ENCODE results near the gene GLIS2. TPM values are rescaled to one million over a fixed set of nuclear protein-coding genes. Genes with fewer than 3 reads are reported as not detected.
"Not testable (repeated sequence)": the region's sequence is repeated elsewhere in the genome, so short reads cannot be mapped to it uniquely, and the experiment has no call there.

Gene GLIS2
- total and polyA plus RNA-seq, 2 donors = 0.85 to 3.0 TPM

DNA sequence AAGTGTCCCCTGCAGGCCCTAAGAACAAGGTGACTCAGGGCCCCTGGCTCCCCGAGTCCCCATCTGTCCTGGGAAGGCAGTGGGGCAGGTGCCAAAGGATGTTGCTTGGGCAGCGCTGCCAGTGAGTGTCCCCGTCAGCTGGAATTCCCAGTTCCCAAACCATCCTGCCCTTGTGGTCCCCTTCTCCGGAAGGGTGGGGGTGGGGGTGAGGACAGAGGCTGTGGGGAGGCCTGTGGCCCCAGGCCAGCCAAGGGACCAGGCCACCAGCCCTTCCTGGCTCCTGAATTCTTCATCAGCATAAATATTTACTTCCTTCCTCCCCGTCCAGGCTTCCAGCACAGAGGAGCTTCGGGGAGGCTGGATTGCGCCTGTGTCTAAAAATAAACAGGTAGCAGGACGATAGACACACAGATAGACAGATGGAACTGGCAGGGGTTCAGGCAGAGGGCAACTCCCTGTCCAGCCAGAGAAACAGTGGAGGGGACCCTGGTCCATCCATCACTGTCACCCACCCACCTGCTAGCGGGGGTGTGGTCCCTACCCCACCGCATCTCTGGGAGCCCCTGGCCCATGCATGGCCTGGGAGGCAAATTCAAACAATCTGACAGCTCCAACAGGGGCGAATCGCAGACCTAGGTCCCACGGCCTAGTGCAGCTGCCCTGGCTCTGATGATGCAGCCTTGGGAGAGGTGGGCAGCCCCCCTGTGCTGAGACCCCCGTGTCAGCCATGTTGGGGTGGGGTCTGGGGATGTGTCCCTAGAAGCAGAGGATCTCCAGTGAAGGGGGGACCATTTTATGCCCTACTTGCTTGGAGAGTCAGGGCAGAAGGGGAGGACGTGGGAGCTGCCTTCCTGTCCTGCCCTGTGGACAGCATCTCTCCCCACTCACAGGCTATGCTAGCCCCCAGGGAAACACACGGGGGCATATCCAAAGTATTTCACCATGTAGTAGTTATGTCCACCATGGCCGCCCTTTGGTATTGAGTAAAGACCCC lies 13.2 kb downstream of the GLIS2 start:
- H3K4me1 ChIP-seq (ENCODE audit: control insufficient read depth in 2 of 2, insufficient read depth in 2 of 2, low read length in 2 of 2) = peaks cover 0 to 14% of the 10 kb centered on the region in 2 donors
- no peak for DNase-seq (ENCODE audit: low read depth in 6 of 9, low spot score in 9 of 9)
- 85% methylated on average over 17 of the region's 17 CpGs for WGBS

GRCh38 chr16:4330277-4330874 lies 14.5 kb downstream of the GLIS2 start:
- no peak overlapping the region for H3K4me3 ChIP-seq (ENCODE audit: low read length in 2 of 2)
- DNase-seq (ENCODE audit: low read depth in 6 of 9, low spot score in 9 of 9) = peak in 3 of 9 donors; percentile 45 to 57 (median 55)
- peaks cover 0 to 4% of the 10 kb centered on the region in 2 donors for H3K9me3 ChIP-seq (ENCODE audit: control insufficient read depth in 2 of 2, insufficient read depth in 1 of 2, low read length in 1 of 2)
- H3K36me3 ChIP-seq (ENCODE audit: control insufficient read depth in 2 of 2, insufficient read depth in 2 of 2, low read length in 1 of 2) = no peaks in the 10 kb centered on the region
- peaks cover 13 to 34% of the 10 kb centered on the region in 2 donors for H3K27me3 ChIP-seq (ENCODE audit: control insufficient read depth in 2 of 2, insufficient read depth in 1 of 2, low read length in 1 of 2)
- 66% methylated on average over 14 of the region's 14 CpGs for WGBS
- H3K4me1 ChIP-seq (ENCODE audit: control insufficient read depth in 2 of 2, insufficient read depth in 2 of 2, low read length in 2 of 2) = peaks cover 0 to 12% of the 10 kb centered on the region in 2 donors
- H3K27ac ChIP-seq (ENCODE audit: low read depth in 1 of 2, low read length in 1 of 2) = no peak overlapping the region

More for the DNA sequence above, 13.2 kb downstream of the GLIS2 start:
- Histone ChIP-seq H3K36me3 (ENCODE audit: control insufficient read depth in 2 of 2, insufficient read depth in 2 of 2, low read length in 1 of 2) (no peaks in the 10 kb centered on the region), H3K27me3 (ENCODE audit: control insufficient read depth in 2 of 2, insufficient read depth in 1 of 2, low read length in 1 of 2) (peaks cover 13 to 34% of the 10 kb centered on the region in 2 donors), H3K9me3 (ENCODE audit: control insufficient read depth in 2 of 2, insufficient read depth in 1 of 2, low read length in 1 of 2) (peaks cover 0 to 4% of the 10 kb centered on the region in 2 donors), H3K27ac (ENCODE audit: low read depth in 1 of 2, low read length in 1 of 2) (no peak overlapping the region), H3K4me3 (ENCODE audit: low read length in 2 of 2) (no peak overlapping the region)

DNA sequence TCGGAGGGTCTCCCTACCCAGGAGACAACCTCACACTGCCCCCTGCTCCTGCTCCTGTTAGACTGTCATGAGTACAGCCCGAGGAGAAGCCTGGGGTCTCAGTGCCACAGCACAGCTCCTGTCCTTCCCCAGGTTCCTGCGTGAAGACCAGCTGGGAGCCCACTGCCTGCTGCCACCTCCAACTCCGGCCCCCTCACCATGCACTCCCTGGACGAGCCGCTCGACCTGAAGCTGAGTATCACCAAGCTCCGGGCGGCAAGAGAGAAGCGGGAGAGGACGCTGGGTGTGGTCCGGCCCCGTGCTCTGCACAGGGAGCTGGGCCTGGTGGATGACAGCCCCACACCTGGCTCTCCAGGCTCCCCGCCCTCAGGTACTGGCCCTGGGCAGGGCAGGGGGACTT lies 16.2 kb downstream of the GLIS2 start:
- Histone ChIP-seq H3K27ac (ENCODE audit: low read depth in 1 of 2, low read length in 1 of 2) (no peak overlapping the region), H3K36me3 (ENCODE audit: control insufficient read depth in 2 of 2, insufficient read depth in 2 of 2, low read length in 1 of 2) (no peaks in the 10 kb centered on the region), H3K4me1 (ENCODE audit: control insufficient read depth in 2 of 2, insufficient read depth in 2 of 2, low read length in 2 of 2) (peaks cover 0 to 11% of the 10 kb centered on the region in 2 donors), H3K9me3 (ENCODE audit: control insufficient read depth in 2 of 2, insufficient read depth in 1 of 2, low read length in 1 of 2) (peaks cover 0 to 4% of the 10 kb centered on the region in 2 donors), H3K27me3 (ENCODE audit: control insufficient read depth in 2 of 2, insufficient read depth in 1 of 2, low read length in 1 of 2) (peaks cover 8 to 25% of the 10 kb centered on the region in 2 donors), H3K4me3 (ENCODE audit: low read length in 2 of 2) (no peak overlapping the region)
- no peak for DNase-seq (ENCODE audit: low read depth in 6 of 9, low spot score in 9 of 9)
- WGBS = 96% methylated on average over 14 of the region's 14 CpGs

DNA sequence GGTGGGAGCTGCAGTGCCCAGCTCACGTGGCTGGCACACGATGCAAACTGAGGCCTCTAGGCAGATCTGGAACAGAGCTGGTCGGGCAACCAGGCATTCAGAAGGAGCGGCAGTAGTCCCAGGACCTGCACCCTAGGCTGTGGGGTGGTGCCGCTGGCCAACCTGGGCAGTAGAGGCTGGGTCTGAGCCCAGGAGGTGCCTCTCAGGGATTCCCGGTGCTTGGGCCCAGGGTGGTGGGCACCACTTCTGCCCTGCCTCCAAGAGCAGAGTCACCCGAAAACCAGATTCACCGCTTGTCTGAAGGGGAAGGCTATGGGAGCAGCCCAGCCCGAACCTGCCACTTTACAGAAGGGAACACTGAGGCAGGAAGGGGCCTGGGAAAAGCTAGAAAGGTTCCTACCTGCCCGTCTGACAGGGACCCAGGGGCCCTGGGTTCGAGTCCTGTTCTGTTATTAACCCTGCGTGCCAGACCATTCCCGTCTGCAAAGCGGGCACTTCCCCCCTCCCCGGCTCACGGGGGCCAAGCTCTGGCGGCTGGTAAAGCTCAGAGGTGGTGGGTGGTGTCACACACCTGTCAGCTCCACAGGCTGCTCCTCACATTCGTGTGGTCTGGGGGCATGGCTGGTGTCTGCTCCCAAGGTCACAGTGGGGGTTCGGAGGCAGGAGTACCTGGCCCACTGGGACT lies 16.9 kb downstream of the GLIS2 start:
- Histone ChIP-seq H3K27ac (ENCODE audit: low read depth in 1 of 2, low read length in 1 of 2) (no peak overlapping the region), H3K9me3 (ENCODE audit: control insufficient read depth in 2 of 2, insufficient read depth in 1 of 2, low read length in 1 of 2) (peaks cover 0 to 4% of the 10 kb centered on the region in 2 donors), H3K4me1 (ENCODE audit: control insufficient read depth in 2 of 2, insufficient read depth in 2 of 2, low read length in 2 of 2) (peaks cover 0 to 9% of the 10 kb centered on the region in 2 donors), H3K27me3 (ENCODE audit: control insufficient read depth in 2 of 2, insufficient read depth in 1 of 2, low read length in 1 of 2) (peaks cover 4 to 20% of the 10 kb centered on the region in 2 donors), H3K36me3 (ENCODE audit: control insufficient read depth in 2 of 2, insufficient read depth in 2 of 2, low read length in 1 of 2) (no peaks in the 10 kb centered on the region), H3K4me3 (ENCODE audit: low read length in 2 of 2) (no peak overlapping the region)
- no peak for DNase-seq (ENCODE audit: low read depth in 6 of 9, low spot score in 9 of 9)
- WGBS = 90% methylated on average over 19 of the region's 19 CpGs

DNA sequence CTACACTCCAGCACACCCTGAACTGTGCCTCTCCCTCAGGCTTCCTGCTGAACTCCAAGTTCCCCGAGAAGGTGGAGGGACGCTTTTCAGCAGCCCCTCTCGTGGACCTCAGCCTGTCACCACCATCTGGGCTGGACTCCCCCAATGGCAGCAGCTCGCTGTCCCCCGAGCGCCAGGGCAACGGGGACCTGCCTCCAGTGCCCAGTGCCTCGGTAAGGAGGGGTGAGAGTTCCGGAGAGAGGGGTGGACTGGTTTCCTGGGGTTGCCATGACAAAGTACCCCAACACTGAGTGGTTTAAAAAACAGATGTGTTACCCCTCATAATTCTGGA lies 17.4 kb downstream of the GLIS2 start:
- 51% methylated on average over 9 of the region's 9 CpGs for WGBS
- H3K27ac ChIP-seq (ENCODE audit: low read depth in 1 of 2, low read length in 1 of 2) = no peak overlapping the region
- H3K27me3 ChIP-seq (ENCODE audit: control insufficient read depth in 2 of 2, insufficient read depth in 1 of 2, low read length in 1 of 2) = peaks cover 3 to 15% of the 10 kb centered on the region in 2 donors
- peaks cover 0 to 4% of the 10 kb centered on the region in 2 donors for H3K4me1 ChIP-seq (ENCODE audit: control insufficient read depth in 2 of 2, insufficient read depth in 2 of 2, low read length in 2 of 2)
- H3K4me3 ChIP-seq (ENCODE audit: low read length in 2 of 2) = no peak overlapping the region
- H3K9me3 ChIP-seq (ENCODE audit: control insufficient read depth in 2 of 2, insufficient read depth in 1 of 2, low read length in 1 of 2) = peaks cover 0 to under 1% of the 10 kb centered on the region in 2 donors
- DNase-seq (ENCODE audit: low read depth in 6 of 9, low spot score in 9 of 9) = no peak
- H3K36me3 ChIP-seq (ENCODE audit: control insufficient read depth in 2 of 2, insufficient read depth in 2 of 2, low read length in 1 of 2) = peaks cover 0 to 4% of the 10 kb centered on the region in 2 donors

DNA sequence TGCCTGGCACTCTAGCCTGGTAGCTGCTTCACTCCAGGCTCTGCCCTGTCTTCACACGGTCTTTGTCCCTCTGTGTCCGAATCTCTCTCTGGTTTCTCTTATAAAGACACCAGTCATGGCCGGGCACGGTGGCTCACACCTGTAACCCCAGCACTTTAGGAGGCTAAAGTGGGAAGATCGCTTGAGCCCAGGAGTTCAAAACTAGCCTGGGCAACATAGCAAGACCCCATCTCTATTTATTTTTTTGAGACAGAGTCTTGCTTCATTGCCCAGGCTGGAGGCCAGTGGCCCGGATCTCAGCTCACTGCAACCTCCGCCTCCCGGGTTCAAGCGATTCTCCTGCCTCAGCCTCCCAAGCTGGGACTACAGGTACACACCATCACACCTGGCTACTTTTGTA lies 17.8 kb downstream of the GLIS2 start:
- H3K9me3 ChIP-seq (ENCODE audit: control insufficient read depth in 2 of 2, insufficient read depth in 1 of 2, low read length in 1 of 2); H3K4me3 ChIP-seq (ENCODE audit: low read length in 2 of 2); H3K27ac ChIP-seq (ENCODE audit: low read depth in 1 of 2, low read length in 1 of 2); H3K4me1 ChIP-seq (ENCODE audit: control insufficient read depth in 2 of 2, insufficient read depth in 2 of 2, low read length in 2 of 2); DNase-seq (ENCODE audit: low read depth in 6 of 9, low spot score in 9 of 9); H3K36me3 ChIP-seq (ENCODE audit: control insufficient read depth in 2 of 2, insufficient read depth in 2 of 2, low read length in 1 of 2): not testable (repeated sequence)
- WGBS = 97% methylated on average over 9 of the region's 9 CpGs
- H3K27me3 ChIP-seq (ENCODE audit: control insufficient read depth in 2 of 2, insufficient read depth in 1 of 2, low read length in 1 of 2) = peaks cover 0 to 11% of the 10 kb centered on the region in 2 donors

DNA sequence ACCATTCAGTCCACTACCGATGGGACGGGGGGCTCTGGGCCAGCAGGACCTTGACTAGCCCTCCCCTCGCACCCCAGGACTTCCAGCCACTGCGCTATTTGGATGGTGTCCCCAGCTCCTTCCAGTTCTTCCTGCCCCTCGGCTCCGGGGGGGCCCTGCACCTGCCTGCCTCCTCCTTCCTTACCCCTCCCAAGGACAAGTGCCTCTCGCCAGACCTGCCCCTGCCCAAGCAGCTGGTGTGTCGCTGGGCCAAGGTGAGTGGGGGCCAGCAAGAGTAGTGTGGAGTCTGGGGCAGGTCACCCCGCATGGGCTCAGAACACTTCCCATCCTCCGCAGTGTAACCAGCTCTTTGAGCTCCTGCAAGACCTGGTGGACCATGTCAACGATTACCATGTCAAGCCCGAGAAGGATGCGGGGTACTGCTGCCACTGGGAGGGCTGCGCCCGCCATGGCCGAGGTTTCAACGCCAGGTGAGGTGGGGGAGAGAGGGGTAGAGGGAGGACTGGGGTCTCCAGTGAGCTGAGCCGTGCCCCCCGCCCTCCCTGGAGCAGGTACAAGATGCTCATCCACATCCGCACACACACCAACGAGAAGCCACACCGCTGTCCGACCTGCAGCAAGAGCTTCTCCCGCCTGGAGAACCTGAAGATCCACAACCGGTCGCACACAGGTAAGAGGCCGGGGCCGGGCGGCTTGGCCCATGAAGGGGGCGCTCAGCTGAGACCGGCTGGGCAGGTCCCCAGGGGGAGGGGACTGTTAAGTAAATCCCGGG lies 19.0 kb downstream of the GLIS2 start:
- H3K9me3 ChIP-seq (ENCODE audit: control insufficient read depth in 2 of 2, insufficient read depth in 1 of 2, low read length in 1 of 2) = no peaks in the 10 kb centered on the region
- 95% methylated on average over 32 of the region's 32 CpGs for WGBS
- H3K4me3 ChIP-seq (ENCODE audit: low read length in 2 of 2) = no peak overlapping the region
- H3K4me1 ChIP-seq (ENCODE audit: control insufficient read depth in 2 of 2, insufficient read depth in 2 of 2, low read length in 2 of 2) = no peaks in the 10 kb centered on the region
- H3K36me3 ChIP-seq (ENCODE audit: control insufficient read depth in 2 of 2, insufficient read depth in 2 of 2, low read length in 1 of 2) = peaks cover 7 to 16% of the 10 kb centered on the region in 2 donors
- peaks cover 0 to 2% of the 10 kb centered on the region in 2 donors for H3K27me3 ChIP-seq (ENCODE audit: control insufficient read depth in 2 of 2, insufficient read depth in 1 of 2, low read length in 1 of 2)
- no peak for DNase-seq (ENCODE audit: low read depth in 6 of 9, low spot score in 9 of 9)
- no peak overlapping the region for H3K27ac ChIP-seq (ENCODE audit: low read depth in 1 of 2, low read length in 1 of 2)

DNA sequence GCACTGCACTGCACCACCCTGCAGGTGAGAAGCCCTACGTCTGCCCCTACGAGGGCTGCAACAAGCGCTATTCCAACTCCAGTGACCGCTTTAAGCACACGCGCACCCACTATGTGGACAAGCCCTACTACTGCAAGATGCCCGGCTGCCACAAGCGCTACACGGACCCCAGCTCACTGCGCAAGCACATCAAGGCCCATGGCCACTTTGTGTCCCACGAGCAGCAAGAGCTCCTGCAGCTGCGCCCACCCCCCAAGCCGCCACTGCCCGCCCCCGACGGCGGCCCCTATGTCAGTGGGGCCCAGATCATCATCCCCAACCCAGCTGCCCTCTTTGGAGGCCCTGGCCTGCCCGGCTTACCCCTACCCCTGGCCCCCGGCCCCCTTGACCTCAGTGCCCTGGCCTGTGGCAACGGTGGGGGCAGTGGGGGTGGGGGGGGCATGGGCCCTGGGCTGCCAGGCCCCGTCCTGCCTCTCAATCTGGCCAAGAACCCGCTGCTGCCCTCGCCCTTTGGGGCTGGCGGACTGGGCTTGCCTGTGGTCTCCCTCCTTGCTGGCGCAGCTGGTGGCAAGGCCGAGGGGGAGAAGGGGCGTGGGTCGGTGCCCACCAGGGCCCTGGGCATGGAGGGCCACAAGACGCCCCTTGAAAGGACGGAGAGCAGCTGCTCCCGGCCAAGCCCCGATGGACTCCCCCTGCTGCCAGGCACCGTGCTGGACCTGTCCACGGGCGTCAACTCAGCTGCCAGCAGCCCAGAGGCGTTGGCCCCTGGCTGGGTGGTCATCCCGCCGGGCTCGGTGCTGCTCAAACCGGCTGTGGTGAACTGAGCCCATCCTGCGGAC lies 21.1 kb downstream of the GLIS2 start:
- H3K27ac ChIP-seq (ENCODE audit: low read depth in 1 of 2, low read length in 1 of 2) = no peak overlapping the region
- peaks cover 23 to 32% of the 10 kb centered on the region in 2 donors for H3K36me3 ChIP-seq (ENCODE audit: control insufficient read depth in 2 of 2, insufficient read depth in 2 of 2, low read length in 1 of 2)
- DNase-seq (ENCODE audit: low read depth in 6 of 9, low spot score in 9 of 9) = no peak
- no peaks in the 10 kb centered on the region for H3K9me3 ChIP-seq (ENCODE audit: control insufficient read depth in 2 of 2, insufficient read depth in 1 of 2, low read length in 1 of 2)
- no peak overlapping the region for H3K4me3 ChIP-seq (ENCODE audit: low read length in 2 of 2)
- H3K27me3 ChIP-seq (ENCODE audit: control insufficient read depth in 2 of 2, insufficient read depth in 1 of 2, low read length in 1 of 2) = no peaks in the 10 kb centered on the region
- WGBS = 96% methylated on average over 41 of the region's 41 CpGs
- H3K4me1 ChIP-seq (ENCODE audit: control insufficient read depth in 2 of 2, insufficient read depth in 2 of 2, low read length in 2 of 2) = no peaks in the 10 kb centered on the region
